HG03135 (cell line): ENCODE data around the gene RHD.
"Not testable (repeated sequence)": the region's sequence is repeated elsewhere in the genome, so short reads cannot be mapped to it uniquely, and the experiment has no call there.

Experiments
- ATAC-seq: cut with Tn5 transposase; IDR thresholded peaks from one replicate; pipeline ENCODE4 v1.9.1; 2021; ENCODE audit warnings: mild to moderate bottlenecking, moderate library complexity; ENCODE audit not compliant: unreplicated experiment

Gene RHD

DNA sequence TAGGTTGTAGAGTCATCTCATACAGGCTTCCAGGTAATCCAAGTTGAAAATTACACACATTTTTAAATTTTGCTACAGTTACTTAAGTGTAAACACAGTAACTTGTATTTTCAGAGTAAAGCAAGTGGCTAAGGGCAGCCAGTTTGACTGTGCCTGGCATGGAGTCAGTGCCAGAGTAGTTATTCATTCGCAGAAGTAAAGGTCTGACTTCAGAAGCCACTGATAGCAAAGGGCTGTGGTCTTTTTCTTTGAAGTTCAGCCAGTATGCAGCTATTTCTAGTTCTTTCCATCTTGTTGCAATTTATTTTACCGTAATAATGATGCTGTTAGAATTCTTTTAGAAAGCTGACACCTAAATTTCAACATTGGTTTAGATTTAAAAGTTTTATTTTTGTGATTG is 75.2 kb downstream of the RHD start:
- no peak for ATAC-seq

GRCh38 chr1:25349606-25350005 is 77.3 kb downstream of the RHD start:
- ATAC-seq = no peak

DNA sequence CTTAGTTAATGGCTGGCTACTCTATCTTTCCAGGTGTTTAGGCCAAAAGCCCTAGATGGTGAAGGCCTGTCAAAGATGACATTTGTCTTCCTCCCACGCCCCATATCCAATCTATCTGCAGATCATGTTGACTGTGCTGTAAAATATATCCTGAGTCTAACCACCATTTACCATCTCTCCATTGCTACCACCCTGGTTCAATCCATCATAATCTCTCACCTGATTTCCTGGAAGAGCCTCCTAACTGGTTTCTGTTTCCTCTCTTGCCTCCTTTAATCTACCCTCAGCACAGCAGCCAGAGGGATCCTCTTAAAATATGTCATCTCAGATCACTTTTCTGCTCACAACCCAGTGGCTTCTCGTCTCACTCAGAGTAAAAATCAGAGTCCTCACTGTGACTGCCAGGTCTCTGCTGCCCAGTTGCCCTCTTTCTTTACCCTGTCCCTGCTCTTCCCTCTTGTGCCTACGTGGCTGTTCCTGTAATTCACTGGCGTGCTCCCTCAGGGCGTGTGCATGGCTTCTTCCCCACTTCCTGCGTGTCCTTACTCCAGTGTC is 83.6 kb downstream of the RHD start:
- ATAC-seq = no peak

- no peak for ATAC-seq
Measured at GRCh38 chr1:25356441-25356840, 84.1 kb downstream of the RHD start.

DNA sequence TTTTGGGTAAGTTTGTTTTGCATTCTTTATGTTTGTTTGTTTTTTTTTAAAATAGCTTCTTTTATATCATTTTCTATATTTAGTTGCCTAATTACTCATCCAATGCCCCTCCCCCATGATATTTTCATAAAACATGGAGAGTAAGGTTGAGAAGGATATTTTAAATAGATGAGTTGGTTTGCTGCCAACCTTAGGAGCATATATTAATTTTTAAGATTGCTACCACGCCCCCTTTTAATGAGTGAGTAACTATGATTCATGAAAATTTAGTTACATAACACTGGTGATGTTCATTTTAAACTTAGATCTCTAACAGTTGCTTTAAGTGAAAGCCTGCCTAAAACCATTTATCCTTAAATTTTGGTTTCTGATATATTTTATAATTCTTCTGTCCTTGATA is 84.5 kb downstream of the RHD start:
- ATAC-seq = no peak

DNA sequence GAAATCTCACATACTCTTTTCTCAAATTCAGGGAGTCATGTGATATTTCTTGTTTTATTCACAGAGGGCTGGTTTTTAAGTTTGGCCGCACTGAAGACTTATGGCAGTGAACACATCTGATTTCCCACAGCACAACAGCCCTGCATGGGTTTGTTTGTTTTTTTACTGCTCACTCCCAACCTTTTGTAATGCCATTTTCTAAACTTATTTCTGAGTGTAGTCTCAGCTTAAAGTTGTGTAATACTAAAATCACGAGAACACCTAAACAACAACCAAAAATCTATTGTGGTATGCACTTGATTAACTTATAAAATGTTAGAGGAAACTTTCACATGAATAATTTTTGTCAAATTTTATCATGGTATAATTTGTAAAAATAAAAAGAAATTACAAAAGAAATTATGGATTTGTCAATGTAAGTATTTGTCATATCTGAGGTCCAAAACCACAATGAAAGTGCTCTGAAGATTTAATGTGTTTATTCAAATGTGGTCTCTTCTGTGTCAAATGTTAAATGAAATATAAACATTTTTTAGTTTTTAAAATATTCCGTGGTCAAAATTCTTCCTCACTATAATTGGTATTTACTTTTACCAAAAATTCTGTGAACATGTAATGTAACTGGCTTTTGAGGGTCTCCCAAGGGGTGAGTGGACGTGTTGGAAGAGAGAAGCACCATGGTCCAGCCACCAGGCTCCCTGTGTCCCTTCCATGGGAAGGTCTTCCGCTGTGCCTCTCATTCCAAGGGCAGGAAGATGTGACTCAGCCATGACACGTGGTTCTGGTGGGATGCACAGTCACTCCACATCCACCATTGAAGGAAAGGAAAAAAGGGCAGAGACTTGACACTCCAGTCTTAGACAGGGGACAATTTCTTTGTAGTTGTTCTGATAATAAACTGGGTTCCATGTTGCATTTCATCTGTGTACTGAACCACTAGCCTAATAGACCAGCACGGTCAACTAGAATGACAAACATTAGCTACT is 88.6 kb downstream of the RHD start:
- no peak for ATAC-seq

- no peak for ATAC-seq
Measured at GRCh38 chr1:25361901-25362300, 89.6 kb downstream of the RHD start.

GRCh38 chr1:25362634-25363559 is 90.6 kb downstream of the RHD start:
- not testable (repeated sequence) for ATAC-seq

DNA sequence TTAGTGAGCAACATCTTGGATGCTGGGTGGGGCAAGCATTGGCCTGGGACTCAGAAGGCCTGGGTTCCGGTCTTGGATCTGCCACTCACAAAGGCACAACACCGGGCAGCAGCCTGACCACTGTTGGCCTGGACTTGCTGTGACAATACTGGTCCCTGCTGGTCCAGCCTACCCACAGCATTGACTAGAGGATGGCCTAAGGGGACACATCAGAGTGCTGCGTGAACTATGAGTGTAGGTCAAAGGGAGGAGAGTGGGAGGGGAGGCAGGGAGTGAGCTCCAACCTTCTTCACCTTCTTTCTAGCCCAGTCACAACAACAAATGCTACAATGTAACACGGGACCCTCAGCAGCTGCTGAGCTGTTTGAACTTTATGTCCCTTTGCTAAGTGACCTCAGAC is 96.9 kb downstream of the RHD start:
- ATAC-seq = no peak

DNA sequence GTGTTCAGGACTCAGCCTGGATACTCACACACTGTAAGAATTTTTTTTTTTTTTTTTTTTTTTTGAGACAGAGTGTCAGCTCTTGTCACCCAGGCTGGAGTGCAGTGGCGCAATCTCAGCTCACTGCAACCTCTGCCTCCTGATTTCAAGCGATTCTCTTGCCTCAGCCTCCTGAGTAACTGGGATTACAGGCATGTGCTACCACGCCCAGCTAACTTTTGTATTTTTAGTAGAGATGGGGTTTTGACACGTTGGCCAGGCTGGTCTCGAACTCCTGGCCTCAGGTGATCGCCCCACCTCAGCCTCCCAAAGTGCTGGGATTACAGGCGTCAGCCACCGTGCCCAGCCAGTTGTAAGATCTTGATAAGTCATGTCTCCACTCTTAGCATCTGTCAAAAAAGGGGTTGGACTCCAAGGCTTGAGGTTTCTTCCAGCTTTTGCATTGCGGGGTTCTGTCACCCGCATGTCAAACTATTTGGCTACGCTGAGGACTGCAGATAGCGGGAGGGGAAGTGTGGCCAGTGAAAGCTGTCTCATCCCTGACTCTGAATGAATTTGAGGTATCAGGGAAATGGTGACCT is 97.5 kb downstream of the RHD start:
- ATAC-seq = not testable (repeated sequence)

DNA sequence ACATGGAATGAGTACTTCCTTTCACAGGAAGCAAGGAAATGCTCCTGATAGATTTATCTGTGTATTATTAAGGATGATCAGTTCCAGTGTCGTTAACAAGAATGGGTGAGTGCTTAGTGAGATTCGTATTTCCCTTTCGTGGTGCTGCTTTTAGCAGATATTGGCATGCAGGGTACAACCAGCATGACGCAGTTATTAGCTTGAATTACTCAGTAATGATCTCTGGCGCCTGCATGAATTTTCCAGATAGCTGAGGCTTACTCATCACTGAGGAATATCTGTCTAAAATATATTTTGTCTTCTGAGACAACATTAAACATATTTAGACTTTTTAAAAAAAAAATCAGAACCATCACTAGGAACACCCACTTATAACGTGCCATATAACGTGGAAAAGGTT is 99.4 kb downstream of the RHD start:
- ATAC-seq = not testable (repeated sequence)

DNA sequence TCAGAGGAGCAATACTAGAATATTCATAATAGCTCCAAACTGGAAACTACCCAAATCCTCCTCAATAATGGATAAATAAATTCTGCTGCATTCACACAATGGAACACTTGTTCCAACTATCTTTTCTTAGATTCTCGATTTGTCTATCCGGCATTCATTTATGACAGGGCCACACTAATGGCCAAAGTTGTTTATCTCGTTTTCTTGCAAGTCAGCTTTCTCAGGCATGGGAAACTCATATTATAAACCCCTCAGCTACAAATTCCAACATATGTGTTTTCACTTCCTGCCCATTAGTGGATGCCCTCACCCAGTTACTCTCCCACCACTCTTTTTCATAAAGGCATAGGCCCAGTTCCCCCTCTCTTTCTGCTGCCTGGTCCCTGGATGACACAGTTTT is 106.1 kb downstream of the RHD start:
- not testable (repeated sequence) for ATAC-seq
